Measurements from ENCODE around the gene ZBTB44. TPM values are rescaled to one million over a fixed set of nuclear protein-coding genes. Genes with fewer than 3 reads are reported as not detected.

ZBTB44 gene
- total and polyA plus RNA-seq, 7 experiments from 2014 or later, result 5.9 to 83.4 (median 48.2) TPM

- ChIA-PET POLR2A (no interaction called here), CTCF (interaction anchor here (1.1 kb wide), 1 partner anchor 684 kb away, joined by 3 read pairs; no protein-coding TSS in a partner anchor)
- Histone ChIP-seq H3K9me3 (ENCODE audit: control insufficient read depth in 2 of 3, low read length in 3 of 3) (no peaks in the 10 kb centered on the region), H3K36me3 (ENCODE audit: control insufficient read depth in 2 of 3, insufficient read depth in 3 of 3, low read length in 3 of 3) (no peaks in the 10 kb centered on the region), H3K4me3 (ENCODE audit: low read length) (no peak overlapping the region), H3K27ac (ENCODE audit: low read depth, low read length) (no peak overlapping the region), H3K27me3 (ENCODE audit: control insufficient read depth in 2 of 2, insufficient read depth in 2 of 2, low read length in 2 of 2) (no peaks in the 10 kb centered on the region), H3K4me1 (ENCODE audit: control insufficient read depth in 2 of 2, insufficient read depth in 2 of 2, low read length in 2 of 2) (no peaks in the 10 kb centered on the region)
- DNase-seq (no peak), ATAC-seq (no peak)
- Mint-ChIP-seq H3K27me3 (peaks cover 0 to 11% (median 0%) of the 10 kb centered on the region in 5 donors), H3K27ac (no peak overlapping the region), H3K4me3 (no peak overlapping the region), H3K36me3 (no peaks in the 10 kb centered on the region), H3K9me3 (peaks cover 0 to 2% (median 0%) of the 10 kb centered on the region in 11 donors), H3K4me1 (peaks cover 0 to 2% (median 0%) of the 10 kb centered on the region in 7 donors)
- intact Hi-C loops (cut with micrococcal nuclease), result loop anchor here in 1 of 2 donors (10.0 kb wide), 1 partner anchor 679 kb away; no protein-coding TSS in a partner anchor
These were observed 99.0 kb downstream of the ZBTB44 start for GRCh38 chr11:130215531-130216220.

- DNase-seq (no peak), ATAC-seq (no peak)
- H3K4me3 ChIP-seq (ENCODE audit: low read length), result no peak overlapping the region
- no peaks in the 10 kb centered on the region for H3K36me3 ChIP-seq (ENCODE audit: control insufficient read depth in 2 of 3, insufficient read depth in 3 of 3, low read length in 3 of 3)
- H3K27me3 ChIP-seq (ENCODE audit: control insufficient read depth in 2 of 2, insufficient read depth in 2 of 2, low read length in 2 of 2), result no peaks in the 10 kb centered on the region
- ChIA-PET CTCF (no interaction called here), POLR2A (no interaction called here)
- H3K4me1 Mint-ChIP-seq, result peaks cover 0 to 2% (median 0%) of the 10 kb centered on the region in 7 donors
- no peak overlapping the region for H3K27ac Mint-ChIP-seq
- intact Hi-C loops (cut with micrococcal nuclease), result loop anchor here in 1 of 2 donors (10.0 kb wide), 1 partner anchor 680 kb away; no protein-coding TSS in a partner anchor
- no peaks in the 10 kb centered on the region for H3K9me3 ChIP-seq (ENCODE audit: control insufficient read depth in 2 of 3, low read length in 3 of 3)
- no peaks in the 10 kb centered on the region for H3K4me1 ChIP-seq (ENCODE audit: control insufficient read depth in 2 of 2, insufficient read depth in 2 of 2, low read length in 2 of 2)
- H3K27me3 Mint-ChIP-seq, result peaks cover 0 to 11% (median 0%) of the 10 kb centered on the region in 5 donors
- no peak overlapping the region for H3K4me3 Mint-ChIP-seq
- H3K9me3 Mint-ChIP-seq, result peaks cover 0 to 2% (median 0%) of the 10 kb centered on the region in 11 donors
- H3K27ac ChIP-seq (ENCODE audit: low read depth, low read length), result no peak overlapping the region
- H3K36me3 Mint-ChIP-seq, result no peaks in the 10 kb centered on the region
These were observed 99.7 kb downstream of the ZBTB44 start for GRCh38 chr11:130214861-130215530.

GRCh38 chr11:130213979-130214281, 100.8 kb downstream of the ZBTB44 start:
- Mint-ChIP-seq H3K9me3 (peaks cover 0 to 2% (median 0%) of the 10 kb centered on the region in 11 donors), H3K27me3 (peaks cover 0 to 11% (median 0%) of the 10 kb centered on the region in 5 donors), H3K4me3 (no peak overlapping the region), H3K36me3 (no peaks in the 10 kb centered on the region), H3K27ac (no peak overlapping the region), H3K4me1 (peaks cover 0 to 2% (median 0%) of the 10 kb centered on the region in 7 donors)
- ChIA-PET CTCF (no interaction called here), POLR2A (no interaction called here)
- DNase-seq, result no peak
- Histone ChIP-seq H3K27me3 (ENCODE audit: control insufficient read depth in 2 of 2, insufficient read depth in 2 of 2, low read length in 2 of 2) (no peaks in the 10 kb centered on the region), H3K4me3 (ENCODE audit: low read length) (no peak overlapping the region), H3K9me3 (ENCODE audit: control insufficient read depth in 2 of 3, low read length in 3 of 3) (no peaks in the 10 kb centered on the region), H3K4me1 (ENCODE audit: control insufficient read depth in 2 of 2, insufficient read depth in 2 of 2, low read length in 2 of 2) (no peaks in the 10 kb centered on the region), H3K27ac (ENCODE audit: low read depth, low read length) (no peak overlapping the region), H3K36me3 (ENCODE audit: control insufficient read depth in 2 of 3, insufficient read depth in 3 of 3, low read length in 3 of 3) (no peaks in the 10 kb centered on the region)
- intact Hi-C loops (cut with micrococcal nuclease), result loop anchor here (1.0 to 10.0 kb wide), 6 partner anchors 100 to 681 kb away; partner anchors contain the start of gene ZBTB44 (in 1 of the 2)
- ATAC-seq, result no peak

- no peak overlapping the region for H3K4me3 ChIP-seq (ENCODE audit: low read length)
- H3K4me1 ChIP-seq (ENCODE audit: control insufficient read depth in 2 of 2, insufficient read depth in 2 of 2, low read length in 2 of 2), result no peaks in the 10 kb centered on the region
- Mint-ChIP-seq H3K4me3 (no peak overlapping the region), H3K36me3 (no peaks in the 10 kb centered on the region), H3K27ac (no peak overlapping the region), H3K4me1 (peaks cover 0 to 2% (median 0%) of the 10 kb centered on the region in 7 donors), H3K27me3 (peaks cover 0 to 11% (median 0%) of the 10 kb centered on the region in 5 donors), H3K9me3 (peaks cover 0 to 2% (median 0%) of the 10 kb centered on the region in 11 donors)
- H3K36me3 ChIP-seq (ENCODE audit: control insufficient read depth in 2 of 3, insufficient read depth in 3 of 3, low read length in 3 of 3), result no peaks in the 10 kb centered on the region
- peak; percentile 92 for ATAC-seq
- H3K9me3 ChIP-seq (ENCODE audit: control insufficient read depth in 2 of 3, low read length in 3 of 3), result no peaks in the 10 kb centered on the region
- ChIA-PET POLR2A (no interaction called here), CTCF (interaction anchor here (0.8 to 1.4 kb wide), 12 partner anchors 13 to 649 kb away, joined by 3 to 15 read pairs (median 4); no protein-coding TSS in a partner anchor)
- no peaks in the 10 kb centered on the region for H3K27me3 ChIP-seq (ENCODE audit: control insufficient read depth in 2 of 2, insufficient read depth in 2 of 2, low read length in 2 of 2)
- intact Hi-C loops (cut with micrococcal nuclease), result loop anchor here (1.0 to 10.0 kb wide), 6 partner anchors 101 to 681 kb away; partner anchors contain the start of gene ZBTB44 (in 1 of the 2)
- peak; percentile 39 to 83 (median 67) for DNase-seq
- no peak overlapping the region for H3K27ac ChIP-seq (ENCODE audit: low read depth, low read length)
These were observed 101.4 kb downstream of the ZBTB44 start for GRCh38 chr11:130213143-130213978.

GRCh38 chr11:130212431-130212961, 102.2 kb downstream of the ZBTB44 start:
- no peak overlapping the region for H3K27ac Mint-ChIP-seq
- H3K9me3 Mint-ChIP-seq, result peaks cover 0 to 2% (median 0%) of the 10 kb centered on the region in 11 donors
- peaks cover 0 to 2% (median 0%) of the 10 kb centered on the region in 7 donors for H3K4me1 Mint-ChIP-seq
- Histone ChIP-seq H3K36me3 (ENCODE audit: control insufficient read depth in 2 of 3, insufficient read depth in 3 of 3, low read length in 3 of 3) (no peaks in the 10 kb centered on the region), H3K27ac (ENCODE audit: low read depth, low read length) (no peak overlapping the region), H3K4me1 (ENCODE audit: control insufficient read depth in 2 of 2, insufficient read depth in 2 of 2, low read length in 2 of 2) (no peaks in the 10 kb centered on the region), H3K4me3 (ENCODE audit: low read length) (no peak overlapping the region), H3K9me3 (ENCODE audit: control insufficient read depth in 2 of 3, low read length in 3 of 3) (no peaks in the 10 kb centered on the region), H3K27me3 (ENCODE audit: control insufficient read depth in 2 of 2, insufficient read depth in 2 of 2, low read length in 2 of 2) (no peaks in the 10 kb centered on the region)
- ATAC-seq (no peak), DNase-seq (peak in 1 of 9 donors; percentile 17)
- intact Hi-C loops (cut with micrococcal nuclease), result loop anchor here in 1 of 2 donors (10.0 kb wide), 1 partner anchor 682 kb away; no protein-coding TSS in a partner anchor
- ChIA-PET CTCF (interaction anchor here (0.5 to 1.4 kb wide), 13 partner anchors 14 to 650 kb away, joined by 3 to 15 read pairs (median 4); no protein-coding TSS in a partner anchor), POLR2A (no interaction called here)
- H3K36me3 Mint-ChIP-seq, result no peaks in the 10 kb centered on the region
- peaks cover 0 to 11% (median 0%) of the 10 kb centered on the region in 5 donors for H3K27me3 Mint-ChIP-seq
- no peak overlapping the region for H3K4me3 Mint-ChIP-seq
